HEK293 (cell line): ENCODE results near the gene SERINC5.

Experiments
- CTCF ChIA-PET: fragments of 350-600 bp; formaldehyde crosslinking; extraction: SDS; loops from one replicate; lab custom pipeline; 2021; ENCODE audit warnings: antibody characterized with exemption; lab: Yijun Ruan, JAX
- POLR2A ChIA-PET: fragments of 300-600 bp; formaldehyde crosslinking; extraction: SDS; loops from one replicate; lab custom pipeline; 2020; ENCODE audit warnings: antibody characterized with exemption, inconsistent platforms; lab: Yijun Ruan, JAX
- H3K27ac ChIP-seq: fragments of 200-500 bp; sonication (Bioruptor generic); 2 replicates; pipeline ENCODE4 v1.5.1; 2014; ENCODE audit warnings: low read depth, low read length, control low read depth, inconsistent platforms; ENCODE audit errors: extremely low read depth
- H3K36me3 ChIP-seq, 2 experiments: fragments of 200-500 bp in 1 of 2; sonication (Bioruptor generic) in 1 of 2; 1 replicate in 1 of 2; 2 replicates in 1 of 2; pipeline ENCODE4 v1.5.1; 2014 to 2017; ENCODE audit warnings: inconsistent platforms in 2 of 2, low read length in 2 of 2; ENCODE audit not compliant: control insufficient read depth in 2 of 2, insufficient read depth in 1 of 2
- H3K4me1 ChIP-seq: fragments of 200-500 bp; sonication (Bioruptor generic); 2 replicates; pipeline ENCODE4 v1.5.1; 2014; ENCODE audit warnings: mild to moderate bottlenecking, low read length, inconsistent platforms; ENCODE audit not compliant: control insufficient read depth, insufficient read depth
- H3K4me3 ChIP-seq: 2 replicates; pipeline ENCODE4 v1.5.1; 2011; ENCODE audit warnings: low read depth, mild to moderate bottlenecking, control low read depth, low read length, moderate library complexity
- H3K9me3 ChIP-seq: fragments of 200-500 bp; sonication (Bioruptor generic); 2 replicates; pipeline ENCODE4 v1.5.1; 2014; ENCODE audit warnings: low read depth, low read length, inconsistent platforms; ENCODE audit not compliant: control insufficient read depth, insufficient read depth
- BCL11B ChIP-seq: fragments of 450-650 bp; formaldehyde crosslinking; IDR thresholded peaks from 2 replicates; pipeline ENCODE4 v1.5.1; 2016; ENCODE audit warnings: low read depth, missing biosample characterization, missing genetic modification characterization
- FEZF1 ChIP-seq: fragments of 450-650 bp; formaldehyde crosslinking; IDR thresholded peaks from 2 replicates; pipeline ENCODE4 v1.5.1; 2016; ENCODE audit warnings: missing biosample characterization, missing genetic modification characterization
- HOXA7 ChIP-seq: sonication (generic); formaldehyde crosslinking; IDR thresholded peaks from 2 replicates; pipeline ENCODE4 v1.8.1; 2022; ENCODE audit warnings: missing genetic modification reagents, borderline replicate concordance
- IKZF3 ChIP-seq: fragments of 450-650 bp; IDR thresholded peaks from 2 replicates; pipeline ENCODE4 v1.5.0; 2018; ENCODE audit warnings: missing biosample characterization, mild to moderate bottlenecking, missing genetic modification characterization, moderate library complexity
- KLF1 ChIP-seq: fragments of 450-650 bp; formaldehyde crosslinking; IDR thresholded peaks from 2 replicates; pipeline ENCODE4 v1.5.1; 2016; ENCODE audit warnings: missing biosample characterization, missing genetic modification characterization
- OSR2 ChIP-seq: fragments of 450-650 bp; formaldehyde crosslinking; IDR thresholded peaks from 2 replicates; pipeline ENCODE4 v1.5.1; 2016; ENCODE audit warnings: missing biosample characterization, missing genetic modification characterization
- PBX3 ChIP-seq: sonication (generic); formaldehyde crosslinking; IDR thresholded peaks from 2 replicates; pipeline ENCODE4 v1.8.1; 2022; ENCODE audit warnings: mild to moderate bottlenecking, moderate library complexity, missing genetic modification reagents
- SCRT1 ChIP-seq: fragments of 450-650 bp; formaldehyde crosslinking; IDR thresholded peaks from 2 replicates; pipeline ENCODE4 v1.5.1; 2016; ENCODE audit warnings: missing biosample characterization, missing genetic modification characterization, borderline replicate concordance
- SCRT2 ChIP-seq: fragments of 450-650 bp; formaldehyde crosslinking; IDR thresholded peaks from 2 replicates; pipeline ENCODE4 v1.5.1; 2016; ENCODE audit warnings: missing biosample characterization, missing genetic modification characterization
- YY1 ChIP-seq: fragments of 450-650 bp; formaldehyde crosslinking; IDR thresholded peaks from 2 replicates; pipeline ENCODE4 v1.5.1; 2018; ENCODE audit warnings: missing biosample characterization, missing genetic modification characterization
- ZBTB8A ChIP-seq: fragments of 450-650 bp; formaldehyde crosslinking; IDR thresholded peaks from 2 replicates; pipeline ENCODE4 v1.5.1; 2016; ENCODE audit warnings: missing biosample characterization, missing genetic modification characterization
- ZFHX2 ChIP-seq: fragments of 450-650 bp; formaldehyde crosslinking; conservative IDR thresholded peaks from 2 replicates; pipeline ENCODE4 v1.5.1; 2016; ENCODE audit warnings: missing biosample characterization, missing genetic modification characterization
- ZFP37 ChIP-seq: fragments of 450-650 bp; formaldehyde crosslinking; IDR thresholded peaks from 2 replicates; pipeline ENCODE4 v1.5.1; 2016; ENCODE audit warnings: missing biosample characterization, missing genetic modification characterization
- ZNF155 ChIP-seq: fragments of 450-650 bp; formaldehyde crosslinking; IDR thresholded peaks from 2 replicates; pipeline ENCODE4 v1.5.1; 2016; ENCODE audit warnings: missing biosample characterization, missing genetic modification characterization
- ZNF16 ChIP-seq: fragments of 450-650 bp; formaldehyde crosslinking; IDR thresholded peaks from 2 replicates; pipeline ENCODE4 v1.5.1; 2016; ENCODE audit warnings: low read depth, missing biosample characterization, missing genetic modification characterization
- ZNF18 ChIP-seq: fragments of 450-650 bp; formaldehyde crosslinking; IDR thresholded peaks from 2 replicates; pipeline ENCODE4 v1.5.1; 2016; ENCODE audit warnings: missing biosample characterization, missing genetic modification characterization
- ZNF221 ChIP-seq: fragments of 450-650 bp; formaldehyde crosslinking; IDR thresholded peaks from 2 replicates; pipeline ENCODE4 v1.5.1; 2017; ENCODE audit warnings: missing biosample characterization, missing genetic modification characterization, borderline replicate concordance
- ZNF311 ChIP-seq: fragments of 450-650 bp; formaldehyde crosslinking; IDR thresholded peaks from 2 replicates; pipeline ENCODE4 v1.5.1; 2017; ENCODE audit warnings: missing biosample characterization, missing genetic modification characterization, borderline replicate concordance
- ZNF335 ChIP-seq: fragments of 450-650 bp; formaldehyde crosslinking; conservative IDR thresholded peaks from 2 replicates; pipeline ENCODE4 v1.5.1; 2016; ENCODE audit warnings: missing biosample characterization, missing genetic modification characterization
- ZNF366 ChIP-seq: fragments of 450-650 bp; formaldehyde crosslinking; conservative IDR thresholded peaks from 2 replicates; pipeline ENCODE4 v1.5.1; 2016; ENCODE audit warnings: missing biosample characterization, missing genetic modification characterization
- ZNF530 ChIP-seq: fragments of 450-650 bp; formaldehyde crosslinking; IDR thresholded peaks from 2 replicates; pipeline ENCODE4 v1.5.1; 2016; ENCODE audit warnings: low read depth, missing biosample characterization, missing genetic modification characterization
- ZNF549 ChIP-seq: fragments of 450-650 bp; IDR thresholded peaks from 2 replicates; pipeline ENCODE4 v1.5.1; 2018; ENCODE audit warnings: missing biosample characterization, missing genetic modification characterization, mild to moderate bottlenecking, inconsistent platforms, moderate library complexity
- ZNF571 ChIP-seq: fragments of 450-650 bp; formaldehyde crosslinking; IDR thresholded peaks from 2 replicates; pipeline ENCODE4 v1.5.0; 2017; ENCODE audit warnings: missing biosample characterization, missing genetic modification characterization
- ZNF585B ChIP-seq: fragments of 450-650 bp; formaldehyde crosslinking; IDR thresholded peaks from 2 replicates; pipeline ENCODE4 v1.5.1; 2016; ENCODE audit warnings: missing biosample characterization, missing genetic modification characterization
- ZNF610 ChIP-seq: fragments of 450-650 bp; formaldehyde crosslinking; IDR thresholded peaks from 2 replicates; pipeline ENCODE4 v1.5.1; 2016; ENCODE audit warnings: missing biosample characterization, missing genetic modification characterization, borderline replicate concordance
- ZNF707 ChIP-seq: fragments of 450-650 bp; formaldehyde crosslinking; IDR thresholded peaks from 2 replicates; pipeline ENCODE4 v1.5.1; 2016; ENCODE audit warnings: missing biosample characterization, missing genetic modification characterization
- ZNF768 ChIP-seq: fragments of 450-650 bp; formaldehyde crosslinking; IDR thresholded peaks from 2 replicates; pipeline ENCODE4 v1.5.1; 2018; ENCODE audit warnings: missing biosample characterization, mild to moderate bottlenecking, missing genetic modification characterization
- ZNF843 ChIP-seq: fragments of 450-650 bp; formaldehyde crosslinking; IDR thresholded peaks from 2 replicates; pipeline ENCODE4 v1.5.1; 2016; ENCODE audit warnings: missing biosample characterization, missing genetic modification characterization
- TF ChIP-seq, protein P1 (sequence below): fragments of 450-650 bp; IDR thresholded peaks from 2 replicates; pipeline ENCODE4 v1.5.1; 2018; ENCODE audit warnings: missing biosample characterization, mild to moderate bottlenecking, missing genetic modification characterization
- TF ChIP-seq, protein P2 (sequence below): fragments of 450-650 bp; formaldehyde crosslinking; IDR thresholded peaks from 2 replicates; pipeline ENCODE4 v1.5.1; 2016; ENCODE audit warnings: missing biosample characterization, missing genetic modification characterization, borderline replicate concordance
- TF ChIP-seq, protein P3 (sequence below): fragments of 450-650 bp; formaldehyde crosslinking; IDR thresholded peaks from 2 replicates; pipeline ENCODE4 v1.5.1; 2017; ENCODE audit warnings: missing biosample characterization, missing genetic modification characterization

The SERINC5 gene

DNA sequence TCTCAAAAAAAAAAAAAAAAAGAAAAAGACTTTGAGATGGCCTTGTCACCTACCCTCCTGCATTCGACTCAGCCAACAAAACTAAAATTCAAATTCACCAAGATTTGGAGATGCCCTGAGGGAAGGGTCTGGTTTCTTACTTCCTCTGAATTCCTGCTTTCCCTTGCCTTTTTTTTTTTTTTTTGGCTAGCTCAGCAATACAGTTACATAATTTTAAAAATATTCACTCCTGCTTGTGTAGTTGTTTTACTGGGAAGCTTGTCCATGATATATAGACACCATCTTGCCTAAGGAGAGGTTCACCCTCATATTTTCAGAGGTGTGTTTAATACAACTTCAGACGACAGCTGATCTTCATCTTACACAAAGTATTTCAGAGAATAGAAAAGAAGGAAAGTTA, 21.3 kb upstream of the SERINC5 start:
- H3K4me1 ChIP-seq: no peaks in the 10 kb centered on the region
- TF ChIP-seq ZNF18: no peak
- TF ChIP-seq FEZF1 (tag by site-specific recombination): no peak
- no peak for TF ChIP-seq PBX3 (CRISPR knock-in tag)
- TF ChIP-seq, protein P1, sequence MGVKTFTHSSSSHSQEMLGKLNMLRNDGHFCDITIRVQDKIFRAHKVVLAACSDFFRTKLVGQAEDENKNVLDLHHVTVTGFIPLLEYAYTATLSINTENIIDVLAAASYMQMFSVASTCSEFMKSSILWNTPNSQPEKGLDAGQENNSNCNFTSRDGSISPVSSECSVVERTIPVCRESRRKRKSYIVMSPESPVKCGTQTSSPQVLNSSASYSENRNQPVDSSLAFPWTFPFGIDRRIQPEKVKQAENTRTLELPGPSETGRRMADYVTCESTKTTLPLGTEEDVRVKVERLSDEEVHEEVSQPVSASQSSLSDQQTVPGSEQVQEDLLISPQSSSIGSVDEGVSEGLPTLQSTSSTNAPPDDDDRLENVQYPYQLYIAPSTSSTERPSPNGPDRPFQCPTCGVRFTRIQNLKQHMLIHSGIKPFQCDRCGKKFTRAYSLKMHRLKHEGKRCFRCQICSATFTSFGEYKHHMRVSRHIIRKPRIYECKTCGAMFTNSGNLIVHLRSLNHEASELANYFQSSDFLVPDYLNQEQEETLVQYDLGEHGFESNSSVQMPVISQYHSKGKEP (tag by site-specific recombination): no peak
- TF ChIP-seq ZNF585B: no peak
- TF ChIP-seq BCL11B (tag by site-specific recombination): no peak
- TF ChIP-seq ZNF530 (tag by site-specific recombination): no peak
- no peak for TF ChIP-seq ZNF155 (tag by site-specific recombination)
- no peak for TF ChIP-seq ZNF16 (tag by site-specific recombination)
- TF ChIP-seq IKZF3 (tag by site-specific recombination): no peak
- no peak for TF ChIP-seq KLF1 (tag by site-specific recombination)
- no peak overlapping the region for H3K27ac ChIP-seq
- H3K4me3 ChIP-seq: no peak overlapping the region
- no peaks in the 10 kb centered on the region for H3K9me3 ChIP-seq
- ChIA-PET CTCF (interaction anchor here (0.6 to 3.9 kb wide), 3 partner anchors 75 to 190 kb away, joined by 3 to 23 read pairs (median 3); no protein-coding TSS in a partner anchor), POLR2A (interaction anchor here (0.6 kb wide), 1 partner anchor 285 kb away, joined by 3 read pairs; no protein-coding TSS in a partner anchor)
- H3K36me3 ChIP-seq: no peaks in the 10 kb centered on the region

DNA sequence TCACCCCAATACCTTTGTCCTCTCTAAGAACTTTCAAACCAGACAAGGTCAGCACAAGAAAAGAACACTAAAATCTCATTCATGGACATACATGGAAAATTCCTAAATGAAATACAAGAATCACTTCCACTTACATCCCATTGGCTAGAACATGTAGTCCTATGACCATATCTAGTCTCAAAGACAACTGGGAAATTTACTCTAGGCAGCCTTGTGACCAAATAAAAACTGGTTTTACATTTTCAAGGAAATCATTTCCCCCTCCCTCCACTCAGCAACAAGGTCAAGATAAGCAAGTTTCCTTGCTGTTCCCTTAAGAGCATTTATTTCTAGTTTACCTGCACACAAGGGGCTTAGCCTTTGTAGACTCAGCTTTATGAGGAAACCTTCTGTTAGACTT, 20.3 kb upstream of the SERINC5 start:
- no peak for TF ChIP-seq ZNF610 (tag by site-specific recombination)
- TF ChIP-seq ZNF366 (tag by site-specific recombination): no peak
- TF ChIP-seq, protein P2, sequence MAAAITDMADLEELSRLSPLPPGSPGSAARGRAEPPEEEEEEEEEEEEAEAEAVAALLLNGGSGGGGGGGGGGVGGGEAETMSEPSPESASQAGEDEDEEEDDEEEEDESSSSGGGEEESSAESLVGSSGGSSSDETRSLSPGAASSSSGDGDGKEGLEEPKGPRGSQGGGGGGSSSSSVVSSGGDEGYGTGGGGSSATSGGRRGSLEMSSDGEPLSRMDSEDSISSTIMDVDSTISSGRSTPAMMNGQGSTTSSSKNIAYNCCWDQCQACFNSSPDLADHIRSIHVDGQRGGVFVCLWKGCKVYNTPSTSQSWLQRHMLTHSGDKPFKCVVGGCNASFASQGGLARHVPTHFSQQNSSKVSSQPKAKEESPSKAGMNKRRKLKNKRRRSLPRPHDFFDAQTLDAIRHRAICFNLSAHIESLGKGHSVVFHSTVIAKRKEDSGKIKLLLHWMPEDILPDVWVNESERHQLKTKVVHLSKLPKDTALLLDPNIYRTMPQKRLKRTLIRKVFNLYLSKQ (tag by site-specific recombination): no peak
- no peak for TF ChIP-seq ZFP37 (tag by site-specific recombination)
- TF ChIP-seq OSR2 (tag by site-specific recombination): no peak
- TF ChIP-seq ZNF768 (tag by site-specific recombination): no peak
- TF ChIP-seq ZNF221 (tag by site-specific recombination): no peak
- TF ChIP-seq ZFHX2: no peak
- TF ChIP-seq ZBTB8A: no peak
- TF ChIP-seq, protein P3, sequence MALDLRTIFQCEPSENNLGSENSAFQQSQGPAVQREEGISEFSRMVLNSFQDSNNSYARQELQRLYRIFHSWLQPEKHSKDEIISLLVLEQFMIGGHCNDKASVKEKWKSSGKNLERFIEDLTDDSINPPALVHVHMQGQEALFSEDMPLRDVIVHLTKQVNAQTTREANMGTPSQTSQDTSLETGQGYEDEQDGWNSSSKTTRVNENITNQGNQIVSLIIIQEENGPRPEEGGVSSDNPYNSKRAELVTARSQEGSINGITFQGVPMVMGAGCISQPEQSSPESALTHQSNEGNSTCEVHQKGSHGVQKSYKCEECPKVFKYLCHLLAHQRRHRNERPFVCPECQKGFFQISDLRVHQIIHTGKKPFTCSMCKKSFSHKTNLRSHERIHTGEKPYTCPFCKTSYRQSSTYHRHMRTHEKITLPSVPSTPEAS (tag by site-specific recombination): no peak
- no peak for TF ChIP-seq ZNF549
- no peak for TF ChIP-seq HOXA7 (CRISPR knock-in tag)
- no peak for TF ChIP-seq ZNF335 (tag by site-specific recombination)
- no peak for TF ChIP-seq ZNF571 (tag by site-specific recombination)
- no peak for TF ChIP-seq ZNF843 (tag by site-specific recombination)
- TF ChIP-seq ZNF311 (tag by site-specific recombination): no peak
- no peak for TF ChIP-seq SCRT1
- TF ChIP-seq SCRT2 (tag by site-specific recombination): no peak
- no peak for TF ChIP-seq YY1
- no peak for TF ChIP-seq ZNF707
- TF ChIP-seq, all 188 proteins: peak for 0
- Histone ChIP-seq H3K27ac (no peak overlapping the region), H3K4me3 (no peak overlapping the region), H3K9me3 (no peaks in the 10 kb centered on the region), H3K4me1 (no peaks in the 10 kb centered on the region), H3K36me3 (no peaks in the 10 kb centered on the region)
- ChIA-PET POLR2A (no interaction called here), CTCF (interaction anchor here (0.5 to 3.9 kb wide), 3 partner anchors 180 to 1147 kb away, joined by 3 to 23 read pairs (median 3); no protein-coding TSS in a partner anchor)
